GM21360 (cell line): ENCODE measurements around the gene SMPD4.
"Not testable (repeated sequence)": the region's sequence is repeated elsewhere in the genome, so short reads cannot be mapped to it uniquely, and the experiment has no call there.

Source experiments
- ATAC-seq: cut with Tn5 transposase; IDR thresholded peaks from one replicate; pipeline ENCODE4 v1.9.1; 2021; ENCODE audit warnings: mild to moderate bottlenecking, moderate library complexity; ENCODE audit not compliant: unreplicated experiment

SMPD4 gene

DNA sequence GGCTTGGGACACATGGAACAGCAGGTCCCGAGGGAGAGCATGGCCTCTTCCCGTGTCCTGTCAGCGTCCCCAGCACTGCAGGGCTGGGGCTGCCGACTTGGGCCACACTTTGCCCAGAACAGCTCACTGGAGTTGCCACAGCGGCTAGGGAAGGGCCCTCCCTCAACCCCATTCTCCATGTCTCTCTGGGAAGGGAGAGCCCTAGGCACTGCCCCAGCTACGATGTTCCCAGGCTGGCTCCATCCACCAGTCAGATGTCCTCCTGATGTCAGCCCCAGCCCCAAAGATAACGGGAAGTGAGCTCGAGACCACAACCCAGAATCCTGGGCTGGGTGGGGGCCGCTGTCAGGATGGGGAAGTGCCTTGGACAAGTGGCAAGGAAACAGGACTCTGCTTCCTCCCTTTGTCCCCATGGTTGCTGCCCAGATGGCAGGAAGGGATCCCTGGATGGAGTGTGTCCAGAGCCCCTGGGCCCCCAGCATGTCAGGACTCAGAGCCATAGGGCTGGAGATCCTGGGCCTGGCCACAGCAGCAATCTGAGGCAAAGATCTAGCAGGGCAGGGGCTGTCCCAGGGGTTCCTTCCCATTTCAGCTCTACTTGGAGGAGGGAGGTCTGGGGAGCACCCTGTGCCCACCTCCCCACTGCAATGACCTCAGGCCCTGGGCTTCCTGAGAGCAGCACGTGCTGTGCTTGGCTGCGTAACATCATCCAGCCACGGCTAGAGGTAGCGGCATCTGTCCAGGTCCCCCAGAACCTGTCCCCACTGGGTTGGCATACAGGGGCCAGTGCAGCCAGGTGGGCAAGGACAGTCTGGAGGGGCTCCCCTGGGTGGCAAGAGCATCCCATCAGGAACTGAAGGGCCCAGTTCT, 38.8 kb downstream of the SMPD4 start:
- ATAC-seq, result not testable (repeated sequence)

DNA sequence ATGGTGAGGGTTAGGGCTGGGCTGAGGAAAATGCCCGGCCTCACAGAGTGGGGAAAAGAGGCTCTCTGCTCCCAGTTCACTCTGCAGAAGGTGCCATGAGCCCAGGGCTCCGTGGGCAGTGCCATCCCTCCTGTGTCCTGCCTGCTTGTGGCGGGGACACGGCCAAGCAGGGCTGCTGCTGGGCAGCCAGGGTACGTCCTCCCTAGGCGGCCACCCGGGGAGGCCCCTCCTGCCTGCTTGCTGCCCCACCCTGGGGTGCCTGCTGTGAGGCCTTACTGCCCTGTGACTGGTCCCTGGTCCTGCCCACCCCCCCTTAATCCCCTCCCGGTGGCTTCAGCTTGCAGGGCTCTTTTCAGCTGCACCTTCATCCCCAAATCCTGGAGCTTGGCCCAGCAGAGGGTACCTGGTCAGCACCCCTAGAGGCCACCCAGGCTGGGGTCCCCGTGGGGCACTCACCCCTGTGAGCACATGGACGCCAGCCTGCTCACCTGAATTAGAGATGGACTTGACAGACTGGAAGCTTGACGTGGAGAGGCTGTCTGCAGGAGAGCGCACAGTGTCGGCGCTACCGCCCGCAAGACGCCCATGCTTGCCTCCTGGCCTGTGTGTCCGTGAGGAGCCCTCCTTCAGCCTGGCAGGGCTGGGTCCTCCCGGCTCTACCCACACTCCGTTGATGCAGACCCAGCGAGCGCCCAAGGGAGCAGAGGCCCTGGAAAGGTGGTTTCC, 39.6 kb downstream of the SMPD4 start:
- not testable (repeated sequence) for ATAC-seq

DNA sequence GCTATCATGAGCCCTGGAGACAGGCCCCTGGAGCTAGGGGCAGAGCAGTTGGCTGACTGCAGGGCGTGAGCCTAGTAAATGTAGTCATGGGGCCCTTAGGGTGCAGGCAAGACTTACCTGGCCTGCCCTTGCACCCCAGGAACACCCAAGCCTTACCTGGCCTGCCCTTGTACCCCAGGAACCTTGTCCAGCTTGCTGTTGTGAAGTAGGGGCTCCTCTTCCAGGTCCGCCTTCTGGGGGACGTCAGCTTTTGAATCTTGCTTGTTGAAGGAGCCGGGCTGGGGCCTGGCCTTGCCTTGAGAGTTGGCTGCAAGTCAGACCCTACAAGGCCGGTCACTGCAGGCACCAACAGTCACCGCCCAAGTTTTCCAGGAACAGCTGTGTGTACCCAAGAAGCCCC, 40.4 kb downstream of the SMPD4 start:
- not testable (repeated sequence) for ATAC-seq

DNA sequence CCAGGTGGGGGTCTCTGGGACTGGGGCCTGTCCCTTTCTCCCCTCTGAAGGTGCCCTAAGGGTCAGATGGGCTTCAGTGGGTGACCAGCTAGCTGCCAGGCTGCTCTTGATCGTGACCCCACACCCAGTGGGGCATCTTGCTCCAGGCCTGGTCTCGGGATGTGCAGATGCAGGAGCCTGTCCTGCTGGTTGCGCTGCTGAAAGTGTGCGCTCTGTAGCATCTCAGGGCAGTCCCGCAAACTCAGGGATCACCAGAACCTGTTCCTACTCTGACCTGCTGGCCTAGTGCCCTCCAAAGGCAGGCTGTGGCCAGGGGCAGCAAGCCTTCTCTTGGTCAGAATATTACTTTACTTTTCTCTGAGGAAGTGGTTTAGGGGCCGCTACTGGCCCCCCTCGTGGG, 40.9 kb downstream of the SMPD4 start:
- ATAC-seq, result not testable (repeated sequence)

DNA sequence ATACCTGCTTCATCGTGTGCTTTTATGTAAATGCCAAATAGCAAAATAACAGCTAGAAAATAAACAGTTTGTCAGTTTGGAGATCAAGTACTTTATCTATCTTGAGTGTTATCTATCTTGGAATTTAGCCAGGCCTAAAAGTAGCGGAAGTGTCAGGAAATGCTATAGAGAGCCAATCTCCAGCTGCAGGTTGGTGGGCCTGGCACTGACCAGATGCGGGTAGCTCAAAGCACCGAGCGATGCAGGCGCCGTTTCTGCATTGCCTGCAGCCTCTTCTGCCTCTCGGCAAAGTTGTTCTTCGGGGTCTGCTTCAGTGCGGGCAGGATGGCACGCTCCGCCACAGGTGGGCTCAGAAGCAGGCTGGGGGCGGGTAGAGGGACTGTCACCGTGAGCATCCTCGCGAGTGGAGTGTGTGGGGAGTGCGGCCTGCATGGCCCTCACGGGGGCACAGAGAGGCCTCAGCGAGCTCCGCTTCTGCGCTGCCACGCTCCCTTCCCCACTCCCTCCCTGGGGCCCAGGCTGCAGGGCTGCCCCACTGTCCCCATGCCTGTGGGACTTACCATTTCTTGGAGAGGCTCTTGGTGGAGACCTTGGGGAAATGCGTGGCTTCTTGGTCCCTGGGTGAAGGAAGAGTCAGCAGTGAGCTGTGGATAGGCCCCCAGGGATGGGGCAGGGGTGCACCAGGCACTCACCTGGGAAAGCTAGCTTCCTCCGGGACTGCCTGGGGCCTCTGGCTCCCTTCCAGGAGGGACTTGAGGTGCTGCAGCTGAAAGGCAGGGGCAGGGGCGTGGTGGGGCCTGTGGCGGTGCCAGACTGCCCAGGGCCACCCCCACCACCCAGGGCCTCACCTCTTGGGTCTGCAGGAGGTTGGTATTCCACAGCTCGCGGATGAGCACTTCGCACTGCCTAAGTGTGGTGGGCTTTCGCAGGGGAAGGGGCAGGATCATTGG, 41.8 kb downstream of the SMPD4 start:
- ATAC-seq, result not testable (repeated sequence)

DNA sequence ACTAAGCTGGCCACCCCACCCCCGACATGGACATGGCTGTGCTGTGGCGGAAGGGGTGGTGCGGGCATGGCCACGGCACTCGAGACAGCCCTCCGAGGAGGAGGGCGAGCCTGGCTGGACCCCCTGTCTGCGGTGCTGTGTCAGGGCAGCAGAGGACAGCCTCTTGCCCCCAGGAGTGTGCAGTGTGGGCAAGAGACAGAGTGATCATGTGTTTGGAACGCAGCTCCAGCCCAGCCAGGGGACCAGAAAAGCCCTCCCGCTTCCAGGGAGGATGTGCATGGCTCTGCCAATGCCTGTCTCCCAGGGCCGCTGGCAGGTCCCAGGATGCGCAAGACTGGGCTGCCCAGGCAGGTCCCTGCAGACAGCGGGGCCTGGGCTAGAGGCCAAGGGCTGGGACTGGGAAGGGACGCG, 42.6 kb downstream of the SMPD4 start:
- not testable (repeated sequence) for ATAC-seq

DNA sequence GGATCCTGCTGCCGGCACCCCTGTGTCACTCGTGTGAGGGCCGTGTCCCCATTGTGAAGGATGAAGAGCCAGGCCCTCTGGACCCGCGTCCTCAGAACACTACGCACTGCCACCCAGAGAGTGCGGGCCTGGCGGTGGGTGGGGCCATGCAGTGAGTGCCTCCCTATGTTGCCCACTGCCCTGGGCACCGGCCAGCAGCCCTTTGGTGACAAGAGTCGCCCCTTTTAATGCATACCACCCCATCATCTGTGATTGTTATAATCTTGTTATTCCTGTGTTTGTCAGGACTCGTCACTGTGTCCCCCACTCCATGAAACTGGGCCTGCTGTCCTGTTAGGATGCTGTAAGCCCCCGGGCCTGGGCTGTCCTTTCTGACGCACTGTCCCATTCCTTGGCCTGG, 43.1 kb downstream of the SMPD4 start:
- ATAC-seq, result not testable (repeated sequence)

DNA sequence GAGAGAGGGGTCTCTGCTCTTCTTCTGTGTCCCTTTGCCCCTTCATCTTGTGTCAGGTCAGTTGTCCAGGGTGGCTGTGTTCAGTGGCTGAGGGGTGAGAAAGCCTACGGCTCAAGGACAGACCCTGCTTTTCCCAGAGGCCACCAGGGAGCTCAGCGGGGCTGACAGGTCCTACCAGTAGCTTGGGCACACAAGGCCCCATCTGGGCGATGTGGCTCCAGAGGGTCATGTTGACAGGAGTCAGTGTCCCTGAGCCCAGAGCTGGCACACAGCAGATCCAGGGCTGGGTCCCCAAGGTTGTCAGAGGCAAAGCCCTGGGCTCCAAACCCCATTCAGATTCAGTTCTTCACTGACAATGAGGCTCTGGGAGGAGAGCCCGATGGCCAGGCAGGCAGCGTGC, 44.3 kb downstream of the SMPD4 start:
- not testable (repeated sequence) for ATAC-seq

DNA sequence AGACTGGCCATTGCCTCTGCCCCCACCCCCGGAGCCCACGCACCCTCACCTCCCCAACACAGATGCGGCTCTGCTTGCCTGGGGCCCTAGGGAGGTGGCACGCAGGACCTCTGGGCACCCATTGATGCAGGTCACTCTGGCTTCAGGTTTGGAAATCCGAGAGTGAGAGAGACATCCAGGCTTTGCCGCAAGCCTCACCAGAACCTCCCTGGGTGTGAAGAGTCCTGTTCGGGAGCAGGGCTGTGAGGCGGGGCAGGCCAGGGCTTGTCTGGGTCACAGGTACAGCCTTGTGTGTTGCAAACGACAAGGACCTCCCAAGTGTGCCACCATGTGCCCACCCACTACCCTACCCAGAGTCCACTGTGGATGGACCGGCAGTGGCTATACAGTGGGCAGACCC, 44.9 kb downstream of the SMPD4 start:
- ATAC-seq, result not testable (repeated sequence)

DNA sequence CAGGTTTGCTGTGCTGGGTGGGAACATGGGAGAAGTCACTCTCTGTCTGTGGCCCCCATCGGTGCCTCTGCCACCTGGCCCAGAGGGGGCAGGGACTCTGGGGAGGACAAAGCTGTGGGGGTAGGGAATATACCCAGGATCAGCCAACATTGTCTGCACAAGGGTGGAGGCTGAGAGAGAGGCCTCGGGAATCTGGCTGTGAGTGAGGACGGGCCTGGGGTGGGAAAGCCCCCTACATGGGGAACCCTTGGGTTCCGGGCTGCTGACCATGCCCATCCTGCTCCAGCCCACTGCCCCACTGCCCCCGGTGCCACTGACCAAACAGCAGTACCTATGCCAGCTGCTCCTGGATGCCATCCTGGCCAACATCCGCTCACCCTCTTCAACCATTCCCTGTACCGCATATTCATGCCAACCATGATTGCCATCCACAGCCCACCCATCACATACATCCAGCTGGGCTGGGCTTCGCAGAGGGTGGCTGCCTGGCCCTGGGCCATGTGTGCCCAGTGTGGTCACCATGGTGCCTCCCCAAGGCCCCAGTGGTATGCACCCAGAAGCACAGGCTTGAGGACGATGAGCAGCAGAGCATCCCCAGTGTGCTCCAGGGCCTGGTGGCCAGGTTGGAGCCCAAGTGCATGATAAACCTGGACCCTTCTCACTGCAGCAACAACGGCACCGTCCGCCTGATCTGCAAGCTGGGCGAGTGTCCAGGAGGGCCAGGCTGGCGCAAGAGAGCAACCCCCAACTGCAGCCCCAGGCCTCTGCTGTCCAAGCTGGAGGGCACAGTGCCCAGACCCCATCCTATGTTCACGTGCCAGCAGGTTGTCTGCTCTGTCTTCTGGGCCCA, 45.5 kb downstream of the SMPD4 start:
- ATAC-seq, result no peak

DNA sequence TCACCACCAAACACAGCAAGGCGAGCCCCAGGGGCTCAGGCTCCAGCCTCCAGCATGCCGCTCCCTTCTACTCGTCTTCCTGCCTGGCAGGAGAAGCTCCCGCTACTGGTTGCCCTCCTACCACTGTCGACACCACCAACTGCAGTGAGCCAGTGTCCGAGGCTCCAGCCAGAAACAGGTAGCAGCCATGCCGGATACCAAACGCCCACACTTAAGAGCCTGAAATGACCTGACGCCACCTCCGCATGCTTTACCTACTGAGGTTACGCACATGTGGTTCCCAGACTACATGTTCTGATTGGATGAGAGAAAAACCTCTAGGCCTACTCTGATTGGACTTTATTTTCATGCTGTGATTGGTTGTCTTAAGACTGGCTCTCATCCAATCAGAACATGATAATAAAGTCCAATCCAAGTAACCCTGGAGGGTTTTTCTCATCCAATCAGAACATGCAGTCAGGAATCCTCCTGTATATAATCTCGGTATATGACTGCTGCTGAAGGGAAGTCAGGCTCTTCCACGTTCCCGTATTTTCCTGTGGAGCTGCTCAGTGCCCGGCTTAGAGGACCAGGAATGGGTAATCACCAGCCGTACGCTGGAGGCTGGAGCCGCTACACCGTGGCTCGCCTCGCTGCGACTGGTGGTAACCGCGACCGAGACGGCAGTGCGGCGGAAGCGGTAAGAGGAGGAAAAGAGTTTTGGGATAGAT, 52.1 kb downstream of the SMPD4 start, which contains the start of gene POTEF:
Gene POTEF (minus strand): TSS at position 103 of the 710 bp plus-strand sequence. CDS start 8,707 bp downstream, outside the sequence.
- not testable (repeated sequence) for ATAC-seq

DNA sequence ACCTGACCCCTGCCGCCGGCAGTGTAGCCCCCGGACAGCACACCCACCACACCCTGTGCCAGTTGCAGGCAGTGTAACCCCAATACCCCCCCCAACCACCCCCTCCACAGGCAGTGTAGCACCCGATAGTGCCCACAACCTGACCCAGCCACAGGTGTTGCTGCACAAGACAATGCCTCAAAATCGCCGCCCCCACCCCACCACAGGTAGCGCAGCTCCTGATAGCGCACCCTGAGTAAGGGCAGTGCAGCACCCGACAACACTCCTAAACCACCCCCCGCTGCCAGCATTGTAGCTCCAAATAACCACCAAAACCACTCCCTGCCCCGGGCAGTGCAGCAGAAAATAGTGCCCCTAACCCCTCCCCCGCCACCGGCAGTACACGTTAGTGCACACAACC, 52.9 kb downstream of the SMPD4 start:
- not testable (repeated sequence) for ATAC-seq

DNA sequence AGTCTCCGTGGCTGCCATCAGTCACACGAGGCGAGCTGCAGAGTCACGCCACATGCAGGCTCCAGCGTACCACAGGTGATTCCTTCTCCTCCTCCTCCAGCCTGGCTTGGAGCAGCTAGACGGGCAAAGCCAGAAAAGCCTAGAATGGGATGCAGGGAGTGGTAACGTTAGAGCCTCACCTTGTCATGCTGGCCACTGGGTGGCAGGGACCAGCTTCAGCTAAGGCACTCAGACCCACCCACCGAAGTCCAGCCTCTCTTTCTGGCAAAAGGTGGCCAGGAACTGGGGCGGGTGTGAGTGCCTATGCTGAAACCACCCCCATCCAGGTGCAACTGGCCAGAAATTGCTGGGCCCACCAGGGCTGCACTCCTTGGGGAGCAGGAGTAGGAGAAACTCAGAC, 53.7 kb downstream of the SMPD4 start:
- not testable (repeated sequence) for ATAC-seq

DNA sequence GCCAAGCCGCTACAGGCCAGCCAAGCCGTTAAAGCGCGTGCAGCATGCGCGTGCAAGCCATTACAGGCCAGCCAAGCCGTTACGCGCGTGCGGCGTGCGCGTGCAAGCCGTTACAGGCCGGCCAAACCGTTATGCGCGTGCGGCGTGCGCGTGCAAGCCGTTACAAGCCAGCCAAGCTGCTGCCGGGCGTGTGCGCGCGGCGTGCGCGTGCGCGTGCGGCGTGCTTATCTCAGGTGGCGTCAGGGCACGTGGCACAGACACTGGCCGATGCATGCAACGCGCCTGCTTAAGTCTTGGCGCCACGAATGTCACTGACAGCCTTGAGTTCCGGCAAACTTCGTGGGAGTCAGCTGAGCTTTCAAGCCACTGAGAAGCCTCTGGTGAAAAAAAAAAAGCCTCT, 60.5 kb downstream of the SMPD4 start:
- not testable (repeated sequence) for ATAC-seq

DNA sequence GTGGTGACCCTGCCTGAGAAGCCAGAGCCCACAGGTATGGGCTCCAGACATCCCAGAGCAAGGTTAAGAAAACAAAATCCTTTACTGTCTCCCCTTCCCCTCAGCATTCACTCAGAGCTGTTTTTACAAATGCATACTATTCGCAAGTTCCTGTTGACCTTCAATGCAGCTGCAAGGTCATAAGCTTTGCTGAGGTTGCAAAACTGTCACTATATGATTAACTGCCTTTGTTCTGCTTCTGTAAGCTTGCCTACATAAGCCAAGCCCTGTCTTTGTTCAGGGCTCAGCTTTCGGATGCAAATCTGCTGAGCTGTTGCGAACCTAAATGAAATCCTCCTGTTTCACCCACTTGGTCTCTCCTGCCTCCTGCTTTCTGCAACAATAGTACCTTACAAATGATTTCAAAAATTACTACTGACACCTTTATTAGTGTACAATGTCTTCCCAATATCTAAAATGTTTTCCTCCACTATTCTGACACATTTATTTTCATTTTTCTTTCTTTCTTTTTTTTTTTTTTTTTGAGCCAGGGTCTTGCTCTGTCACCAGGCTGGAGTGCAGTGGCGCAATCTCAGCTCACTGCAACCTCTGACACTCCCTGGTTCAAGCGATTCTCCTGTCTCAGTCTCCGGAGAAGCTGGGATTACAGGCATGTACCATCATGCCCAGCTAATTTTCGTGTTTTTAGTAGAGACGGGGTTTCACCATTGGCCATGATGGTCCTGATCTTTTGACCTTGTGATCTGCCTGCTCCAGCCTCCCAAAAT, 78.6 kb downstream of the SMPD4 start:
- ATAC-seq, result not testable (repeated sequence)
